GM12872 (cell line): ENCODE measurements around the gene NTM.
A peak's percentile ranks its signal among the peaks of the same experiment; 100 is the strongest.

Experiments
- TF ChIP-seq, protein P1 (sequence below): IDR thresholded peaks from 3 replicates; pipeline ENCODE4 v1.5.1; 2011; ENCODE audit warnings: low read depth, mild to moderate bottlenecking, low read length, moderate library complexity; ENCODE audit not compliant: insufficient read depth

The NTM gene

GRCh38 chr11:132022285-132022684 is 651.9 kb downstream of the NTM start:
- TF ChIP-seq, protein P1, sequence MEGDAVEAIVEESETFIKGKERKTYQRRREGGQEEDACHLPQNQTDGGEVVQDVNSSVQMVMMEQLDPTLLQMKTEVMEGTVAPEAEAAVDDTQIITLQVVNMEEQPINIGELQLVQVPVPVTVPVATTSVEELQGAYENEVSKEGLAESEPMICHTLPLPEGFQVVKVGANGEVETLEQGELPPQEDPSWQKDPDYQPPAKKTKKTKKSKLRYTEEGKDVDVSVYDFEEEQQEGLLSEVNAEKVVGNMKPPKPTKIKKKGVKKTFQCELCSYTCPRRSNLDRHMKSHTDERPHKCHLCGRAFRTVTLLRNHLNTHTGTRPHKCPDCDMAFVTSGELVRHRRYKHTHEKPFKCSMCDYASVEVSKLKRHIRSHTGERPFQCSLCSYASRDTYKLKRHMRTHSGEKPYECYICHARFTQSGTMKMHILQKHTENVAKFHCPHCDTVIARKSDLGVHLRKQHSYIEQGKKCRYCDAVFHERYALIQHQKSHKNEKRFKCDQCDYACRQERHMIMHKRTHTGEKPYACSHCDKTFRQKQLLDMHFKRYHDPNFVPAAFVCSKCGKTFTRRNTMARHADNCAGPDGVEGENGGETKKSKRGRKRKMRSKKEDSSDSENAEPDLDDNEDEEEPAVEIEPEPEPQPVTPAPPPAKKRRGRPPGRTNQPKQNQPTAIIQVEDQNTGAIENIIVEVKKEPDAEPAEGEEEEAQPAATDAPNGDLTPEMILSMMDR, result no peak

DNA sequence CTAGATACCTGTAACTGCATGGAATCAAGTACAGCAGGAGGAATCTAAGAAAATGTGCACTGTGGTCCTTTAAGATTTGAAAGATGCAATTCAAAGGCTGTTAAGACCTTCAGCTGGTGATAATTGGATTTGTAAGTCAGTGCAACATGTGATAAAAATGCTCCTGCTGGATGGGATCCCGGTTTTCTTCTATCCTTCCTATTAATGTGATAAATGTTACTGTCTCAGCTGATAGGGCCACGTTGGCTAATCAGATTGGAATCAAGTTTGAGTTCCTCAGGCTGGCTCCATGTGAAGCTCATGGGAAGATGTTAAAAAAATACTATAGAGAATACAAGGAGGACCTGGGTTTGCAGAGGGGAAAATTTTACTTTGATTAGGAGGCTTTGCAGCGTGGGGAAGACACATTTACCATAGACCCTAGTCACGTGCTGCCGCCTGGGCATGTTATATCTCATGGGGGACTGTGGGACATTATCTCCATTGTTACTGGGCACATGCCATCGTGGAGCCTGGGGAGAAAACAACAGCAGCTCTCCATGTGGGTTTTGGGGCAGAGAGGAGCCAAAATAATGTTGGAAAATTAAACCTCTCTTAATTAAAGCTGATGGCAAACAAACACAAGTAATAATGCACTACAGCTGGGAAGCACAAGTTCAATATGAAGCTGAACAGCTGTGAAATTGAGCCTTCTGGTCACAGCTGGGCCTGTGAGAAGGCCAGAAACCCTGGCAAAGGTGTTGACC is 652.5 kb downstream of the NTM start:
- TF ChIP-seq, protein P1, result no peak

- TF ChIP-seq, protein P1, result no peak
These were observed 654.3 kb downstream of the NTM start for GRCh38 chr11:132024587-132025295.

DNA sequence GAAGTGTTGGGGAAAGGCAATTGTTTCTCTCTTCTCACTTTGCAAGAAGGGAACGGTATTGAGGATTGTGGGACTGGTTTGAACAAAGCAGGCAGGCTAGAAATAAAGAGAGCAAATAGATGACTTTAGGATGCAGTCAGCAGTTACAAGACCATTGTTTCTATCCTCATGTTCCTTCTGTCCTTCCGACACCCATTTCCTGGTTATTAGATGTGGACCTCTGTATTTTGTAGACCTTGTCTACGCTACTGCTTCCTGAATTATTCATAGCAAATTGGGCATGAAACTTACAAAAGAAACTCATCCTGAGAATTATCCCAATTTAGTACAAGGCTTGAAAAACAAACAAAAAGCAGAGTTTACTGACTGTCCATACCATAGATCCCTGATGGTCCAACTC is 656.3 kb downstream of the NTM start:
- TF ChIP-seq, protein P1, result no peak

DNA sequence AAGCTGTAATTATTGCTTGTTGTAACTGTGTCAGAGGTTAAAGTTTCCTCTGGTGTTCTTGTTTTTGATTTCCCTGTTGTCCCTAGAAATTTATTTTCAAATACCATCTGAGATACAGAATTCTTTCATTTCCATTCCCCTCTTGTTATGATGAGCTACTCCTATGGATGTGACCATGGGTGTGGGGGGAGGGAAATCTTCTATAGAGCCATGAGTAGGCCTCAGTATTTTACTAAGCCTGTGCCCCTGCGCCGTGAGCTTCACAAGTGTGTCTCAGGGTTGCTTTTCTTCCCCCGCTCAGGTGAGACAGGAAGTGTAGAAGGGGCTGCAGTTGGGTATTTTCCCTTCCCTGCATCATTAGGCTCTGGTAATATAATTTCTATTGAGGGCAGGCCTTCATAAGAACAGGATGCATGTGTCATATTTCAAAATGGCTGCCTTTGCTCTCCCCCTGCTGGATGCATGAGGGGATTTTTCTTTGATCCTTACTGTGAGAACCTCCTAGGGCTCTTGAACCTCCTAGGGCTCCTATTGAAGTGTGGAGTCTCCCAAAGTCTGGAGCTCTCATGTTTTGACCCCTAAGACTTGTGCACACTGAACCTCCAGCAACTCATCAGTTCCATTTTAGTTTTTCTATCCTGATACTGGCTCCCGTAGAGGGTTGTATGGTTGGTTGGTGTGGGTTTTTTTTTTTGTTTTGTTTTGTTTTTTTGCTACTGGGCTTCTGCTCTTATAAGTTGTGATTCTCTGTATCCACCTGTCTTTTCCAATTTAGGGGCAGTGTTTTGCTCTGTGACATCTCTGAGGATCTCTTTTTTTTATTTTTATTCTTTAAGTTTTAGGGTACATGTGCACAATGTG is 658.2 kb downstream of the NTM start:
- TF ChIP-seq, protein P1, result peak; percentile 45

GRCh38 chr11:132030896-132031295 is 660.5 kb downstream of the NTM start:
- TF ChIP-seq, protein P1, result no peak

- TF ChIP-seq, protein P1, result no peak
These were observed 662.1 kb downstream of the NTM start for GRCh38 chr11:132032555-132032954.
